SW 1271 (cell line): ENCODE data around the gene TSPYL1.

Experiments used
- DNase-seq, 2 experiments: peaks; one replicate each; lab custom pipeline; 2025; lab: John Stamatoyannopoulos, UW

The TSPYL1 gene

GRCh38 chr6:116258520-116258919 lies 21.2 kb downstream of the TSPYL1 start:
- DNase-seq, result no peak

DNA sequence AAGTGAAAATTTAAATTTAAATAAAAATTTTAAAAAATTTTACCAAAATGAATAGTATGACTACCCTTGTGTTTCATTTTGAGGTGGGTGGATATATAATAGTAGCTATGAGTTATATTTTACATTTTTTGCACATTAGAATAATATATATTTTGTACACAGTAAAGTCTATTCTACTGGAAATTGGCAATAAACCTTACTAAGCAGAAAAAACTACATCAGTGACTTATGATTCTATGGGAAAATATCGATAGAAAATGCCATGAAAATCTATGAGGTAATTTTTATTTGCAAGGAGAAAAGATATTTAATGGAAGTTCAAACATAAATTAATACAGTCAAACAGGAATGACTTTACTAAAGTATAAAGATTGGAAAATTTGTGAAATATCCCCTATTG lies 23.0 kb downstream of the TSPYL1 start:
- no peak for DNase-seq

DNA sequence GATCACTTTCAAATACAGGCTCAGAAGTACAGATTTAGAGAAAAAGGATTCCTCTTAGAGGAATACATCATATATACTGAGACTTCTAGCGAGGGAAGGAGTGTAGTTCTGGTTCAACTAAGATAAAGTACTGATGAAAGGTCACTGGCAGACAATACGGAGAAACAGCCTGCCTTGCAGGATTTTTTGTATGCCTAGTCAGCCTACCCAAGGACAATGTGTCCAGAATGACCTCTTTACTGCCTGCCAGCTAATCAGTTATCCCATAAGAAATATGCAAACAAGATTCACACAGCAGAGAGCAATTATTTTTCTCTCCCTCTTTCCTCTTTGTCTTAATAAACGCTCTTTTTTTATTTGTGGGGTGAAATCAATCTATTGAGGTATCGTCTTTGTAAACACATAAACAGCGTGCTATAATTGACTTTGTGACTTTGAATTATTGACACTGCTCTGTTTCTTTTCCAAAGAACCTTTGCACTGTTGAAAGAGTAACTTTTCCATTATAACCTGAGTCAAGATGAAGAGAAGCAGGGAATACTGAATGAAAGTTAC lies 24.4 kb downstream of the TSPYL1 start:
- DNase-seq, result no peak

DNA sequence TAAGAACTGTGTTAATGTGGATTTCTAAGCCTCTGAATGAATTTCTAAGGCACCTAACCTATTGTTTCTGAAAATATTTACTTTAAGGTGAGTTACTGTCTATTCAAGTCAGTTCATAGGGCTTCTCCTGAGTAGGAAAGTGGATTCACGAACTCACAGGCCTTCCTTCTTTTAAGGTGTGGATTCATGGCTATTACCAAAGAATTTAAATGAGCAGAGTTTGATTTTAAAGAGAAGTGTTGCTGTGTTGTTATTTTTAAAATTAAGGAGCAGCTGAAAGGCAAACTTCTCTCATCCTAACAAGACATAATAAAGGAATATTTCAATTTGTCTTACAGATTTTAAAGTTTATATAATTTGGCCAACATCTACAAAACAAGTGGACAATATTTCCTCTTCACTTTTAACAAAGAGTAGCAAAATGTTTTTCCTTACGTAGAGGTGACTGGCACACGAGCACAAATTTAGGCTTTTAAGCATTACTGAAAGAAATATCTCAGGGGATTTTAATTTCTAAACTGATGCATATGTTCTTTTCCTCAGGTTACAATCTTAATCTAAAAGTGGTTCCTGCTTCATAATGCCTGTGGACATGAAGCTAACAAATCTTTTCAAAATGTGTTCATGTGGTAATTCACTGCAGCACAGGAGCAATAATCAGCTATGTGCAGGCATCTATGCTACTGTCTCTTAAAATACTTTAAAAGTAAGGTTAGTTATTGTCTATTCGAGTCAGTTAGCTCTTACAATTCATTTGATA lies 25.3 kb downstream of the TSPYL1 start:
- no peak for DNase-seq

GRCh38 chr6:116253505-116254296 lies 26.0 kb downstream of the TSPYL1 start, which contains the start of gene TSPYL4:
Gene TSPYL4 (minus strand): TSS chr6:116254075. CDS start chr6:116254008, 67 bp downstream.
- peak; percentile 86 to 91 for DNase-seq

GRCh38 chr6:116253188-116253504 lies 26.6 kb downstream of the TSPYL1 start:
- DNase-seq, result no peak

GRCh38 chr6:116251568-116252384 lies 28.0 kb downstream of the TSPYL1 start:
- peak in 1 of 2 experiments; percentile 50 for DNase-seq

GRCh38 chr6:116248577-116248976 lies 31.2 kb downstream of the TSPYL1 start:
- DNase-seq, result no peak

- DNase-seq, result no peak
These were observed 32.4 kb downstream of the TSPYL1 start for GRCh38 chr6:116247285-116247684.

DNA sequence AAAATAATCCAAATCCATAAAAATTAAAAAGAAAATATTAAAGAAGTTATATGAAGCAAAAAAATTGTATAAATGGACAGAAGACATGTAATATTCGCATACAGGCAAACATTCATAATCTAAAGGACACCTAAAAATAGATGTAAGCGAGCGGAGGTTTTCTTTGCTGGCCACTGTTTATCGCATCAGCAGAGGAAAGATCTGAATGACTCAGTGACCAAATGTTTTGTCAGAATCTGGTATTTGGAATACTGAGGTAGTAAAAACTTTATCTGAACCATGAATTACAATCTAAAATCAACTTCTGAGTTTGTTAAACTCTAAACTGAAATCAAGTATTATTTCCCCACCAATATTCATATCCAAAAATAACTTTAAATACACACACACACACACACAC lies 33.6 kb downstream of the TSPYL1 start:
- DNase-seq, result no peak

DNA sequence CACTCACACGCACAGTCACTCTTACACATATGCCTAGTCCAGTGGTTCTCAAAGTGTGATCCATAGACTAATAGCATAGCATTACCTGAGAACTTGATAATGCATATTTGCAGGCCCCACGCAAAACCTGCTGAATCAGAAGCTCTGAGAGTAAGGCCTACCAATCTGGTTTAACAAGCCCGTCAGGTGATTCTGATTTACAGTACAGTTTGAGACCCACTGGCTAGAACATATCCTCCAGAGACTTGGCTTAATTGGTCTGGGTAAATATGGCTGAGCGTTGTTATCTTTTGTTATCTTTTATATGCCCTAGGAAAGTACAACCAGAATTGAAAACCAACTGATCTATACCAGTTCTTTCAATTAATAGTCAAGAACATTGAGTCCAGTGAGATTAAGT lies 35.4 kb downstream of the TSPYL1 start:
- DNase-seq, result no peak

- no peak for DNase-seq
These were observed 39.9 kb downstream of the TSPYL1 start for GRCh38 chr6:116239856-116240255.

DNA sequence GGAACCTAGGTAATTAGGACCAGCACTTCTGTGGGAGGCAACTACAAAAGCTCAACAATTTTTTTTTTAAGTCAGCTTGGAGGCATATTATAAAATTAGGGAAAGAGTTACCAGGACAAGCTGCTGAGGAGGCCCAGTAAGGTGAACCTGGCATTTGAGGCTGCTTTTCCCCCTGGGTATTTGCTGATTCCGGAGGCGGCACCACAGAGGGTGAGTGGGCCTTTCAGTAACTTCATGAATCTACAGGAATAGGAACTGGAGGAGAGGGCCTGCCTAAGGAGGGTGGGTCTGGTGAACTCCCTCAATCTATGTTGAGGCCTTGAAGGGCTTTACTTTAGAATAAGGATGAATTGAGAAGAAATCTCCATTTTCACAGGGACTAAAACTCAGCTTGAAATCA lies 40.5 kb downstream of the TSPYL1 start:
- no peak for DNase-seq

DNA sequence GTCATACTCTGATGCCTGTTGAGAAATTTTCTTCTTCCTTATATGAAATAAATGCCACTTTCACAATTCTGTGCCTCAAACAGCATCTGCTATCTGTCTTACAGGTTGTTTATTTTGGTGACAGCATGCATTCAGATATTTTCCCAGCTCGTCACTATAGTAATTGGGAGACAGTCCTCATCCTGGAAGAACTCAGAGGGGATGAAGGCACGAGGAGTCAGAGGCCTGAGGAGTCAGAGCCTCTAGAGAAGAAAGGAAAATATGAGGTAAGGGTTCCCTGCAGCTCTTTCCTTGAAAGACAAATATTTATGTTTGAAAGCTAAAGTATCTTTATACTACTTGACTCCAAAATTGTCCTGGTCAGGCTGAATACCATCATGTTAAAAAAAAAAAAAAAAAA lies 41.6 kb downstream of the TSPYL1 start:
- no peak for DNase-seq

GRCh38 chr6:116234689-116235088 lies 45.0 kb downstream of the TSPYL1 start:
- no peak for DNase-seq

DNA sequence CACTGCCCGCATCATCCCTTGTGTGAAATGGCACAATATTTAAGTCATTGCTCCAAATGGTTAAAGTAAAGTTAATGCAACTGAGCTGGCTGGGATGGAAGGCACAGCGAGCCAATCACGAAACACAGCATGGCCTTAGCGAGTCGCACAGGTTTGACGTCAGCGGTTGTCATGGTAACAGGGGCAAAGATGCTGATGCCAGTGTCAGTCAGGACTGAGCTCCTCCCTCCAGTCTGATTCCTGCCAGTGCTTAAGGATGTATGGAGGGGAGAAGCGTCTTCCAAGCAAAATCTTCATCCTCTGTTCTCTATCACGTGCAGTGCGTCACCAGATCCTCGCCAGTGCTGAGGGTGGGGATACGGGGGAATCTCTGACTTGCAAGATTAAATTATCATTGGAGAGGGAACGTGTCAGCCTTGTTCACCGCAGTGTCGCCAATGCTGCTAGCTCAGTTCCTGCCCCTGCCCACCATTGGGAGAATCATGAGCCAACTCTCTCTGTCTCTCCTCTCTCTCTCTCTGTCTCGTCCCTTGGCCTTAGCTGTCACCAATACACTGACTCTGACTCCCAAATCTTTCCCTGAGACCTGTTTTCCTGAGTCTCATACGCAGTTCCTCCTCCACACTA lies 50.3 kb downstream of the TSPYL1 start:
- DNase-seq, result peak in 1 of 2 experiments; percentile 34
